DND-41 (cell line): Measurements from ENCODE around the gene GABRG3.

Source experiments
- ATAC-seq: fragments of 200-7000 bp; cut with Tn5 transposase; 3 replicates; pipeline ENCODE4 v1.9.1; 2021; ENCODE audit warnings: low read depth; ENCODE audit not compliant: insufficient read depth
- DNase-seq: peaks from one replicate; pipeline ENCODE4 v3.0.0-alpha.2; 2020
- H2AFZ ChIP-seq: 2 replicates; pipeline ENCODE4 v1.6.0; 2012; ENCODE audit warnings: low read depth, low read length
- H3K27ac ChIP-seq: 2 replicates; pipeline ENCODE4 v1.5.1; 2012; ENCODE audit warnings: low read length, inconsistent platforms
- H3K27me3 ChIP-seq: fragments of 200-600 bp; sonication (generic); 2 replicates; pipeline ENCODE4 v1.6.0; 2012; ENCODE audit warnings: low read length, mild to moderate bottlenecking, inconsistent platforms; ENCODE audit not compliant: insufficient read depth, poor library complexity
- H3K36me3 ChIP-seq: 2 replicates; pipeline ENCODE4 v1.5.1; 2012; ENCODE audit warnings: low read length, inconsistent platforms; ENCODE audit not compliant: insufficient read depth
- H3K4me1 ChIP-seq: 2 replicates; pipeline ENCODE4 v1.5.1; 2012; ENCODE audit warnings: mild to moderate bottlenecking, low read length; ENCODE audit not compliant: insufficient read depth
- H3K4me2 ChIP-seq: 2 replicates; pipeline ENCODE4 v1.6.0; 2012; ENCODE audit warnings: mild to moderate bottlenecking, moderate library complexity, low read length, inconsistent platforms; ENCODE audit not compliant: insufficient read depth
- H3K4me3 ChIP-seq, 2 experiments: fragments of 200-600 bp in 1 of 2; shearing (Covaris generic) in 1 of 2; 2 replicates each; pipeline ENCODE4 v1.5.1; 2012 to 2016; ENCODE audit warnings: inconsistent platforms in 2 of 2, low read length in 2 of 2, mild to moderate bottlenecking in 2 of 2, low read depth in 1 of 2, moderate library complexity in 1 of 2
- H3K79me2 ChIP-seq: 2 replicates; pipeline ENCODE4 v1.6.0; 2012; ENCODE audit warnings: low read length, inconsistent platforms; ENCODE audit not compliant: insufficient read depth
- H3K9ac ChIP-seq: 2 replicates; pipeline ENCODE4 v1.6.0; 2012; ENCODE audit warnings: low read depth, mild to moderate bottlenecking, inconsistent platforms, low read length, moderate library complexity
- H3K9me3 ChIP-seq: 2 replicates; pipeline ENCODE4 v1.5.1; 2012; ENCODE audit warnings: low read length, moderate library complexity, mild to moderate bottlenecking, inconsistent platforms; ENCODE audit not compliant: insufficient read depth, severe bottlenecking
- H4K20me1 ChIP-seq: 2 replicates; pipeline ENCODE4 v1.6.0; 2012; ENCODE audit warnings: low read length; ENCODE audit not compliant: insufficient read depth
- EZH2 ChIP-seq: IDR thresholded peaks from 3 replicates; pipeline ENCODE4 v1.6.1; 2012; ENCODE audit warnings: borderline replicate concordance, low read depth, mild to moderate bottlenecking, moderate library complexity, low read length, inconsistent platforms; ENCODE audit not compliant: severe bottlenecking
- TF ChIP-seq, protein P1 (sequence below): IDR thresholded peaks from 2 replicates; pipeline ENCODE4 v1.5.1; 2012; ENCODE audit warnings: borderline replicate concordance, low read length, moderate library complexity, mild to moderate bottlenecking; ENCODE audit not compliant: poor library complexity, severe bottlenecking; ENCODE audit errors: extremely low read depth

Gene GABRG3

GRCh38 chr15:27087651-27088583, 116.9 kb downstream of the GABRG3 start:
- DNase-seq (no peak), ATAC-seq (no peak)
- H3K9ac ChIP-seq: no peak overlapping the region
- no peak overlapping the region for H2AFZ ChIP-seq
- no peaks in the 10 kb centered on the region for H3K9me3 ChIP-seq
- no peaks in the 10 kb centered on the region for H3K36me3 ChIP-seq
- TF ChIP-seq, protein P1, sequence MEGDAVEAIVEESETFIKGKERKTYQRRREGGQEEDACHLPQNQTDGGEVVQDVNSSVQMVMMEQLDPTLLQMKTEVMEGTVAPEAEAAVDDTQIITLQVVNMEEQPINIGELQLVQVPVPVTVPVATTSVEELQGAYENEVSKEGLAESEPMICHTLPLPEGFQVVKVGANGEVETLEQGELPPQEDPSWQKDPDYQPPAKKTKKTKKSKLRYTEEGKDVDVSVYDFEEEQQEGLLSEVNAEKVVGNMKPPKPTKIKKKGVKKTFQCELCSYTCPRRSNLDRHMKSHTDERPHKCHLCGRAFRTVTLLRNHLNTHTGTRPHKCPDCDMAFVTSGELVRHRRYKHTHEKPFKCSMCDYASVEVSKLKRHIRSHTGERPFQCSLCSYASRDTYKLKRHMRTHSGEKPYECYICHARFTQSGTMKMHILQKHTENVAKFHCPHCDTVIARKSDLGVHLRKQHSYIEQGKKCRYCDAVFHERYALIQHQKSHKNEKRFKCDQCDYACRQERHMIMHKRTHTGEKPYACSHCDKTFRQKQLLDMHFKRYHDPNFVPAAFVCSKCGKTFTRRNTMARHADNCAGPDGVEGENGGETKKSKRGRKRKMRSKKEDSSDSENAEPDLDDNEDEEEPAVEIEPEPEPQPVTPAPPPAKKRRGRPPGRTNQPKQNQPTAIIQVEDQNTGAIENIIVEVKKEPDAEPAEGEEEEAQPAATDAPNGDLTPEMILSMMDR: no peak
- TF ChIP-seq EZH2: no peak
- H3K4me1 ChIP-seq: no peaks in the 10 kb centered on the region
- no peaks in the 10 kb centered on the region for H3K79me2 ChIP-seq
- no peaks in the 10 kb centered on the region for H3K27me3 ChIP-seq
- H3K4me3 ChIP-seq: no peak overlapping the region
- no peak overlapping the region for H3K4me2 ChIP-seq
- no peaks in the 10 kb centered on the region for H4K20me1 ChIP-seq
- no peak overlapping the region for H3K27ac ChIP-seq

DNA sequence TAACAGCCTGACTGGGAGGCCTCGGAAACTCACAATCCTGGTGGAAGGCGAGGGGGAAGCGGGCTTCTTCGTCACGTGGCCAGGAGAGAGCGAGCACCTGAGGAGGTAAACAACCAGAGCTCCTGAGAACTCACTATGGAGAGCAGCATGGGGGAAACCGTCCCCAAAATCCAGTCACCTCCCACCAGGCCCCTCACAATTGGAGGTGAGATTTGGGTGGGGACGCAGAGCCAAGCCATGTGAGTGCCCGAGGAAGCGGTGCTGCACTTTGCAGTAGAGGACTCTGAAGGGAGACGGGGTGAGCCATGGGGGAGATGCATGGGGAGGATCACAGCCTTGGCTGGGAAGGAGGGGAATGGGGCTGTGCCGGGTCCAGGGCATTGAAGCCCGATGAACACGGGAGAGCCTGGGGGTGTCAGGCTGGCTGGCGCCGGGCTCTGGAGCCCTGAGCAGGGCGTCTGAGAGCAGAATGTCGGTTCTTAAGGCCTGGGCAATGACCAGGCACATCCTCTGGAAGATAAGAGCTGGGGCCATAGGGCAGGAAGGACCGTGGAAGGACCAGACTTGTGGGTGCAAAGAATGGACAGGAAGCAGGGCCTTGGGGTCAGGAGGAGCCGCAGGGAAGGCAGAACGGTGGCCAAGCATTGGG, 117.7 kb downstream of the GABRG3 start:
- Histone ChIP-seq H2AFZ (no peak overlapping the region), H3K4me1 (no peaks in the 10 kb centered on the region), H3K4me2 (no peak overlapping the region), H3K27ac (no peak overlapping the region), H3K9ac (no peak overlapping the region), H3K79me2 (no peaks in the 10 kb centered on the region), H4K20me1 (no peaks in the 10 kb centered on the region), H3K4me3 (no peak overlapping the region), H3K36me3 (no peaks in the 10 kb centered on the region), H3K9me3 (no peaks in the 10 kb centered on the region), H3K27me3 (no peaks in the 10 kb centered on the region)
- TF ChIP-seq EZH2: no peak
- TF ChIP-seq, protein P1: no peak
- no peak for DNase-seq
- ATAC-seq: no peak

GRCh38 chr15:27089233-27089586, 118.2 kb downstream of the GABRG3 start:
- Histone ChIP-seq H3K4me3 (no peak overlapping the region), H3K4me1 (no peaks in the 10 kb centered on the region), H2AFZ (no peak overlapping the region), H4K20me1 (no peaks in the 10 kb centered on the region), H3K9ac (no peak overlapping the region), H3K4me2 (no peak overlapping the region), H3K9me3 (no peaks in the 10 kb centered on the region), H3K36me3 (no peaks in the 10 kb centered on the region), H3K27me3 (no peaks in the 10 kb centered on the region), H3K27ac (no peak overlapping the region), H3K79me2 (no peaks in the 10 kb centered on the region)
- TF ChIP-seq, protein P1: no peak
- no peak for TF ChIP-seq EZH2
- ATAC-seq: no peak
- no peak for DNase-seq
